Suprapubic skin (tissue), 4 donors: ENCODE results near the gene HOXA9. TPM values are rescaled to one million over a fixed set of nuclear protein-coding genes. Genes with fewer than 3 reads are reported as not detected.

Source experiments
- DNase-seq, 2 donors: peaks; one replicate each; pipeline ENCODE4 v3.0.0-alpha.2; 2019; ENCODE audit warnings: low spot score in 2 of 2
- H3K27ac ChIP-seq: fragments of 200-600 bp; sonication (generic); one replicate; pipeline ENCODE4 v1.5.1; 2019
- H3K27me3 ChIP-seq: fragments of 200-600 bp; sonication (generic); one replicate; pipeline ENCODE4 v1.5.1; 2019
- H3K36me3 ChIP-seq: fragments of 200-600 bp; sonication (generic); one replicate; pipeline ENCODE4 v1.5.1; 2019
- H3K4me1 ChIP-seq: fragments of 200-600 bp; sonication (generic); one replicate; pipeline ENCODE4 v1.5.1; 2019
- H3K4me3 ChIP-seq: fragments of 200-600 bp; sonication (generic); one replicate; pipeline ENCODE4 v1.5.1; 2019; ENCODE audit warnings: mild to moderate bottlenecking
- H3K9me3 ChIP-seq: fragments of 200-600 bp; sonication (generic); one replicate; pipeline ENCODE4 v1.5.1; 2019
- CTCF ChIP-seq, 2 donors: fragments of 200-600 bp in 1 of 2; fragments of 450-650 bp in 1 of 2; sonication (generic) in 1 of 2; IDR thresholded peaks; one replicate each; pipeline ENCODE4 v1.5.1; 2016 to 2019; ENCODE audit warnings: antibody characterized with exemption in 2 of 2, mild to moderate bottlenecking in 1 of 2, moderate library complexity in 1 of 2
- EP300 ChIP-seq: sonication (generic); formaldehyde crosslinking; IDR thresholded peaks from one replicate; pipeline ENCODE4 v1.6.1; 2017; ENCODE audit warnings: antibody characterized with exemption
- POLR2A ChIP-seq, 2 donors: fragments of 450-650 bp; IDR thresholded peaks; one replicate each; pipeline ENCODE4 v1.6.1; 2017; ENCODE audit warnings: antibody characterized with exemption in 2 of 2, mild to moderate bottlenecking in 2 of 2, moderate library complexity in 2 of 2
- POLR2AphosphoS5 ChIP-seq, 3 donors: sonication (generic); formaldehyde crosslinking; IDR thresholded peaks; one replicate each; pipeline ENCODE4 v1.6.1; 2017; ENCODE audit warnings: antibody characterized with exemption in 3 of 3
- WGBS: methylation state at CpG from one replicate; pipeline ENCODE4 v1.1.5; 2018; 5-methylcytosine and 5-hydroxymethylcytosine counted together
- total RNA-seq, 4 donors: library from RNA; depleted of rRNA; stranded (reverse); fragments of >200 nt; gene quantifications; one replicate each; pipeline ENCODE4 v1.1.0, GENCODE V29; 2016

The HOXA9 gene
- total RNA-seq, 4 donors from 2014 or later = 26.7 to 64.8 (median 48.7) TPM

- 80% methylated on average over 2 of the region's 2 CpGs for WGBS
- peaks cover 100% of the 10 kb centered on the region for H3K27me3 ChIP-seq
- no peak for DNase-seq
Measured at GRCh38 chr7:27194002-27194352, 28.6 kb upstream of the HOXA9 start.

GRCh38 chr7:27193335-27194001 lies 28.1 kb upstream of the HOXA9 start:
- WGBS = 61% methylated on average over 29 of the region's 29 CpGs
- no peaks in the 10 kb centered on the region for H3K9me3 ChIP-seq
- peak overlapping the region; percentile 45 for H3K4me3 ChIP-seq
- H3K27ac ChIP-seq = no peak overlapping the region
- TF ChIP-seq CTCF (IDR thresholded peaks at IDR 0.05) (no peak), POLR2A (IDR thresholded peaks at IDR 0.05) (no peak), POLR2AphosphoS5 (IDR thresholded peaks at IDR 0.05) (no peak), EP300 (no peak)
- H3K36me3 ChIP-seq = no peaks in the 10 kb centered on the region
- peak; percentile 44 to 76 for DNase-seq
- peaks cover 36% of the 10 kb centered on the region for H3K4me1 ChIP-seq
- peaks cover 100% of the 10 kb centered on the region for H3K27me3 ChIP-seq

More at GRCh38 chr7:27194002-27194352, 28.6 kb upstream of the HOXA9 start:
- Histone ChIP-seq H3K27ac (no peak overlapping the region), H3K4me3 (no peak overlapping the region), H3K36me3 (no peaks in the 10 kb centered on the region), H3K9me3 (no peaks in the 10 kb centered on the region), H3K4me1 (peaks cover 36% of the 10 kb centered on the region)
- TF ChIP-seq EP300 = no peak
- TF ChIP-seq CTCF (IDR thresholded peaks at IDR 0.05) = no peak
- no peak for TF ChIP-seq POLR2A (IDR thresholded peaks at IDR 0.05)
- TF ChIP-seq POLR2AphosphoS5 (IDR thresholded peaks at IDR 0.05) = no peak

- peaks cover 100% of the 10 kb centered on the region for H3K27me3 ChIP-seq
- no peak for TF ChIP-seq CTCF (IDR thresholded peaks at IDR 0.05)
- no peak for TF ChIP-seq EP300
- H3K4me1 ChIP-seq = peaks cover 36% of the 10 kb centered on the region
- H3K27ac ChIP-seq = no peak overlapping the region
- no peaks in the 10 kb centered on the region for H3K36me3 ChIP-seq
- no peaks in the 10 kb centered on the region for H3K9me3 ChIP-seq
- WGBS = 8% methylated on average over 54 of the region's 78 CpGs
- DNase-seq = peak; percentile 62 to 79
- peak overlapping the region; percentile 45 for H3K4me3 ChIP-seq
Measured at GRCh38 chr7:27192546-27193334, 27.4 kb upstream of the HOXA9 start.

- no peak for TF ChIP-seq CTCF (IDR thresholded peaks at IDR 0.05)
- no peak for TF ChIP-seq POLR2A (IDR thresholded peaks at IDR 0.05)
- no peak for TF ChIP-seq POLR2AphosphoS5 (IDR thresholded peaks at IDR 0.05)
- TF ChIP-seq EP300 = no peak
- DNase-seq = peak; percentile 69 to 80
- Histone ChIP-seq H3K27me3 (peaks cover 100% of the 10 kb centered on the region), H3K4me1 (peaks cover 37% of the 10 kb centered on the region), H3K9me3 (no peaks in the 10 kb centered on the region), H3K36me3 (no peaks in the 10 kb centered on the region), H3K27ac (no peak overlapping the region), H3K4me3 (peak overlapping the region; percentile 45)
- 55% methylated on average over 21 of the region's 42 CpGs for WGBS
Measured at GRCh38 chr7:27191833-27192545, 26.7 kb upstream of the HOXA9 start.
